ENCODE measurements around the gene ARHGAP6.

The ARHGAP6 gene

DNA sequence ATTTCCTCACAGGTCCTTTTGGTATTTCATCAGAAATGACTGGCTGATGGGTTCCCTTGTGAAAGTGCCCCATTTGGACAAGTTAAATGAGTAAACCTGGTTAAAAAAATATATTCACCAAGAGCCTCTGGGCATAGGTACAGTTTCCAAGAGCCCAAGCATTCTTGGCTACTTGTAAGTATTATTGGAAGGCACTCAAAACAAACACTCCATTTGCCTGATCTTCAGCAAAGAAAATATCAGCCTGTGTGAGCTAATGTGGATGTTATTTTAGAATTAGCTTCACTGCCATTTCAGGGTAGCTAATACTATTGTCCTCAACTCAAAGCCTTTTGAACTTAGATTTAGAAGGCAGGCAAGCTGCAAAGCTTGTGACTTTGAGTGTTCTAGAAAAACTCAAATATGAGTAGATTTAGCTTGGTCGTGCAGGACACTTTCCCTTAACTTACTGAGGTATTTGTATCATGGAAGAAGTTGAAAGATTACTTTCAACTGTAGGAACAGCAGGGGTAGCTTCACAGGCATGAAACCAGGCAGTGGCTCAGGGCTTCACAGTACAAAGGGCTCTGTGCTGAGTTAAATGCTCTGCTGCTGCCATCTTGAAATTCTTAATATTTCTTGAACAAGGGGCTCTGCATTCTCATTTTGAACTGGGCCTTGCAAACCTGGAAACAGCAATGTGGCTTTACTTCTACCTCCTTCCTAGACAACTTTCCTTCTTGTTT, 195.3 kb downstream of the ARHGAP6 start:
- TF ChIP-seq, protein P1, sequence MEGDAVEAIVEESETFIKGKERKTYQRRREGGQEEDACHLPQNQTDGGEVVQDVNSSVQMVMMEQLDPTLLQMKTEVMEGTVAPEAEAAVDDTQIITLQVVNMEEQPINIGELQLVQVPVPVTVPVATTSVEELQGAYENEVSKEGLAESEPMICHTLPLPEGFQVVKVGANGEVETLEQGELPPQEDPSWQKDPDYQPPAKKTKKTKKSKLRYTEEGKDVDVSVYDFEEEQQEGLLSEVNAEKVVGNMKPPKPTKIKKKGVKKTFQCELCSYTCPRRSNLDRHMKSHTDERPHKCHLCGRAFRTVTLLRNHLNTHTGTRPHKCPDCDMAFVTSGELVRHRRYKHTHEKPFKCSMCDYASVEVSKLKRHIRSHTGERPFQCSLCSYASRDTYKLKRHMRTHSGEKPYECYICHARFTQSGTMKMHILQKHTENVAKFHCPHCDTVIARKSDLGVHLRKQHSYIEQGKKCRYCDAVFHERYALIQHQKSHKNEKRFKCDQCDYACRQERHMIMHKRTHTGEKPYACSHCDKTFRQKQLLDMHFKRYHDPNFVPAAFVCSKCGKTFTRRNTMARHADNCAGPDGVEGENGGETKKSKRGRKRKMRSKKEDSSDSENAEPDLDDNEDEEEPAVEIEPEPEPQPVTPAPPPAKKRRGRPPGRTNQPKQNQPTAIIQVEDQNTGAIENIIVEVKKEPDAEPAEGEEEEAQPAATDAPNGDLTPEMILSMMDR (conservative IDR thresholded peaks at IDR 0.05) = no peak
- H3K27ac ChIP-seq = peak overlapping the region; percentile 81

DNA sequence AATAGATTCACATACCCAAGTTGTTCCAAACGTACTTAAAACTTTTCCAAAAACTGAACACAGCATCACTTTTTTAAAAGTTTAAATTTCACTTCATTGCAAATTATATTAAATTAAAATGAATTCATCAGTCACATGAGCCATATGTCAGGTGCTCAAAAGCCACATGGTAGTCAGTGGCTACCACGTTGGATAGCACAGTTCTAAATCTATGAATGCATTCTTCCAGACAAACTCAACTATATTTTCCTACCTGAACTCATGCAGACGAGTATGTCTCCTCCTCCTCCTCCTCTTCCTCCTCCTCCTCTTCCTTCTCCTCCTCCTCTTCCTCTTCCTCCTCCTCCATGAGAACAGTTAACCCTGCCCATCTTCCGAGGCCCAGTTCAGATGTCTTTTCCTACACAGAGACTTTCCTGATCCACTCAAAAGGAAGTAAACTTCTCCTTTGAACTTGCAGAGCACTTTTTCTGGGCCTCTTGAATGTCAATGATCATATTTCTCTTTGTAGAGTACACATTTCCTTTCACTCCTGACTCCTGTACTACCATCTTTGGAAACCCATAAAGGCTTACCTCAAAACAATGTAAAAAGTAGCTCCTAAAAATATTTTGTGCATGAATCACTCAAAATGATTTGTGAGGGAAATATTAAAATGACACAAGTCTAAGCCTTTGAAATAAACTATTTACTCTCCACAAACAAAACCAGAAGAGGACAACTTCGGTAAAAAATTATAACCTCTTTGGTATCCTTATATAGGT, 199.9 kb downstream of the ARHGAP6 start:
- H3K27ac ChIP-seq = no peak overlapping the region
- TF ChIP-seq, protein P1 (conservative IDR thresholded peaks at IDR 0.05) = no peak

DNA sequence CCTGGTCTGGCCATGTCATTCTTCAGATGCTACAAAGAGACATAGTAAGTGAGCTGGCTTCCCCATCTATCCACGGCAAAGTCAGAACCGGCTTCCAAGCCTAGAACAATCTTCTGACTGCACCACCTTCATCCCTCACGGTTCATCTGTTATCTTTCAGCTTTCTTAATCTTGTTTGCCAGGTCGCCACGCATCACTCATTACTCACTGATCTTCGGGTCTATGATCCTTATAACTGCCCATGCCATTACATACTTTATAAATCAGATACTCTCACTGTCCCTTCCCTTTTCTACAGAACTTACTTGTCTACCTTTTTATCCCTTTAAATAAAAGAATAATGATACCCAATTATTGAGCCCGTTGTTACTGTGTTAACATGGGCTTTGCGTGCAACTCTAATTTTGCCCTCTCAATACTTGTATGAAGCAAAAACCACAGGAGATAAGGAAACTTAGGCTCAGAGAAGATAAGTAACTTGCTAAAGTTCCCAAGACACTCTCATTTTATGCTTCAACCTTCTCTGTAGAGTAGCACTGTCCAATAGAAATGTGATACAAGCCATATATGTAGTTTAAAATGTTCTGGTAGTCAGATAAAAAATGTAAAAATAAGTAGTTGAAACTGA, 200.8 kb downstream of the ARHGAP6 start:
- H3K27ac ChIP-seq = peak overlapping the region; percentile 69
- TF ChIP-seq, protein P1 (conservative IDR thresholded peaks at IDR 0.05) = no peak

DNA sequence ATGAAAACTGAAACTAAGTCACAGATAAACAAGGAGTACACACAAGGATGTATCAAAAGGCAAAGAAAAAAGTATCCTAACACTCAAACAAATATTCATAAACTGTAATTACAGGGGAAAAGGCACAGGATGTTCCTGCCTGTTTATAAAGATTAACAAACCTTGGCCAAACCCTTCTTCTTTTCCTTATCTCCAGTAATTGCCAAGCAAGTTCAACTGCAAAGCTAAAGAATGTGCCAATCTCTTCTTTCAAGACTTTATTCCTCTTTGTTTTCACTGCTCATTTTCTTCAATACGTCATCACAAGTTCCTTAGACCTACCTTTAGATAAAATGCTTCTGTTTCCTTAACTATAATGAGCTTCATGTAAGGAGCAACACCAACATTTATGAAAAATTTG, 201.3 kb downstream of the ARHGAP6 start:
- H3K27ac ChIP-seq = peak overlapping the region; percentile 69
- TF ChIP-seq, protein P1 (conservative IDR thresholded peaks at IDR 0.05) = no peak

DNA sequence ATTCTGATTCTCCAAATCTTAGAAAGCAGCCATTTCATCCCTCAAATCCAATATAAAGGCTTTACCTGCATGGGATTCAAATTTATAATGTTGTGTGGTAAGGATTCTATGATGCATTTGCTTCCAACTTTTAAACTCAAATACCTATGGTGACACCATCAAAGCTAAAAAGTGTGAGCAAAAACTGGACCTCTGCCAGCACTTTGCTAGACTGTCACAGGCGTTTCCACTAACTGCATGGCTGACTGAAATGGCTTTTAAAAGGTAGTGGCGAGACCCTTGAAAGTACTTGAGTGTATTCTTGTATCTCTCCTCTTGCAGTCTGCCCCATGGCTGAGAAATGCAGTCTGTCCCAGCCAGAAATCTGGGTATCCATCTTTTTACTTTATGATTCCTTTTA, 203.1 kb downstream of the ARHGAP6 start:
- peak overlapping the region; percentile 69; the same call in 1 of the 2 replicates for H3K27ac ChIP-seq
- TF ChIP-seq, protein P1 (conservative IDR thresholded peaks at IDR 0.05) = no peak

DNA sequence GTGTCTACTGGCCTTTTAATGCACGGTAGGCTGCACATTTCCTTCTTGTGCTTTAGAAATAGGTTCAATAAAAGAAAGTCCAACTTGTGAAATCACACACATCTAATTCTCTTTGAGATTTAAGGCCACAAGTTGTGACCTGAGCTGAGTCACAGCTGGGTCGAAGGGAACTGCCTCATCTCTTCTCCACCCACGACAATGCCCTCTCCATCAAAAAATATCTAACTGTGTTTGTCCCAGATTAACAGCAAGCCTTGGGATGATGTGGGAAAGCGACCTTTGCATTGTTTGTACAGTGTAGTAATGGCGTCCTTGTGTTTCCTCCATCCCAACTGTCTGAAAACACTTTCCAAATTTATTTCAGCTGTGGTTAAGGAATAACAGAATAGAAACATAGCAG, 203.6 kb downstream of the ARHGAP6 start:
- TF ChIP-seq, protein P1 (conservative IDR thresholded peaks at IDR 0.05) = no peak
- H3K27ac ChIP-seq = peak overlapping the region; percentile 18; the same call in 1 of the 2 replicates

Data from VCaP (cell line).